SW 1271 (cell line): ENCODE results near the gene C5orf58.

Source experiments
- DNase-seq, 2 experiments: peaks; one replicate each; lab custom pipeline; 2025; lab: John Stamatoyannopoulos, UW

Gene C5orf58

DNA sequence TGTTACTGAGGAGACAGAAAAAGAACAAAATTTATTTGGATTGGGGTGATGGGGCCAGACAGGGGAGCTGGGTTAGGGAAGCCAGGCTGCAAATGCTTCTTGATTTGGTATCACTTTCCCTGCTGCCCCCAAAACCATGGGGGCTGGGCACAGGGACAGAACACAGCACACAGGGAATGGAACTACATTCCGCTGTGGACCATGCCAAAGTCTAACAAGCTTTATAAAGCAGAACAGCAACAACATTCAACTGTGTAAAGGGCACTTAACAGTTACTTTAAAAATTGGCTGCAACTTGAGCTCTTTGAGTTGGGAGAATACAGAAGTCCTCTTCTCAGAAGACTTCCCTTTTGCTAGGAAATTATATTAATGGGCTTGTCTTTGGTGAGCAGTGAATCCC, 23.8 kb downstream of the C5orf58 start:
- no peak for DNase-seq

DNA sequence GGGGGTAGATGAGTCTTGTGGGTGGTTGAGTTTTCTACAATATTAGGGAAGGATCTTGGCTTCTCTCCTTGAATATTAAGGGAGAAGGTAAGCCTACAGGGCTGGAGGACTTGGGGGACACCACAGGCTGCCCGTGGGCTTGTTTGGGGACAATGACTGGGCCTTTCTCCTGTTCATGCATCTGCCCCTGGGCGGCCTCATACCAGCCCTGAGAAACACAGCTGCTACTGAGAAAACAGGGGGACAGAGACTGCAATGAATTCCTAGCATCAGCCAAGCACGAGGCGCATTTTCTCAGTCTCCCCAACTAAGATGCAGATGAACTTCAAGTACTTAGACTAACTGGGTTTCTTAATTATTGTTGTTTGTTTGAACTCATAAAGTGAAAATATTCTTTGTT, 24.6 kb downstream of the C5orf58 start:
- DNase-seq = no peak

DNA sequence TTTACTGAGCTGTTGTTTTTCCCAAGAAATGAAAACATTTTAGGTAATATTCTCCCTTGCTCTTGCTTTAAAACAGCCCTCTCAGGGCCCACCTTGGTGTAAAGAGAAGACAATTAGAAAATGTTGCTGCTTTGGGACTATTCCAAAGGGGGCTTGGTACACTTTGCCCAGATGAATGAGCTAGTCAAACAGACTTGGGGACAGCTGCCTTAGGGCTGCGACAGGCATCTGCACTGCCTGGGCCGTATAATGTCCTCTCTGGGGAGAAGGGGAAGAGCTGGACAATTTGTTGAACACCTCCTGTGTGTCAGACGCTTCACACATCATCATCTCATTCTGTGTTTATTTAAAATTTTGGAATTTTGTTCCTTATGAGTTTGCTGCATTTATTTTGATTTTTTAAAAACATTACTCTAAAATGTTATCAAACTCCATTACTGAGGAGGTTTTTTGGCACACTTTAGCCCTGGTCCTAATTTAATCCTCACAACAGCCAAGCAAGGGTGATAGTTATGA, 28.8 kb downstream of the C5orf58 start:
- no peak for DNase-seq

DNA sequence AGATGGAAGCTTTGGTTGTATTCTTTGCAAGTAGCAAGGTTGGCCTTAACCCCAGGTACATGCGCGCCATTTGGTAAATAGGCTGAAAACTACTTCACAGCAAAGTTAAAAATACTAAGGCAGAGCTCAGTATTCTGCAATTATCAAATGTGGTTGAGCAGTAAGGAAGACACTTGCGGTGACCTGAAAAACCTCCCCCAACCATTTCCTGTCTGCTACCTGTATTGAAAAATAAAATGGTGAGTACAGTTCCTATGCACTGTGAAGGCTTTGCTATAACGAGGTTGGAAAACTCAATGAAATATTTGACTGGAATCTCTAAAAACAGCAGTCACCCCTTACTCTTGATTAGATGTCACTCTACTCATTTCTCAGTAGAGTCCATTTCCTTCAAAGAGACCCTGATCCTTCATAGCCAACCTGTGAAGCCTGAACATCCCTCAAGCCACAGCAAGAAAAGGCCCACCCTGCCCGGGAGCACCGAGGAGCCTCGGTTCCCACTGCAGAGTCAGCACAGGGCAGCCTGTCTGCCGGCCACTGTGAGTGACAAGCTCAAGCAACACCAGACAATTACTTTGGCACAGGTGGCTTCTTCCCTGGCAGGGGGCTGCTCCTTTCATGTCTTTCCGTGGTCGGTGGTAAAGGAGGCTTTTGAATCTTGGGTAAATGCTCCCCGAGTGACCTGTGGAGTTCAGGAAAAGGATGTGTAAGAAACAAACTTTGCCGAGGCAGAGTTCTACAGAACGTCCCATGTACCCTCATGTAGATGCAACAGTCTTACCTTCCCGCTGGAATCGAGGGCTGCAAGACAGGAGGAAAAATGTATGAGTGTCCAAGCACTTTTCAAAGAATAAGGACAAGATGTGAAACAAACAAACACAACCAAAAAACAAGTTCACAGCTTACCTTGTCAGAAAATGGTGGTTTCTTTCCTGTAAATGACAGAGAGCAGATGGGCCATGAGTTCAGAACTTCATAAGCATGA, 29.6 kb downstream of the C5orf58 start:
- DNase-seq = no peak

DNA sequence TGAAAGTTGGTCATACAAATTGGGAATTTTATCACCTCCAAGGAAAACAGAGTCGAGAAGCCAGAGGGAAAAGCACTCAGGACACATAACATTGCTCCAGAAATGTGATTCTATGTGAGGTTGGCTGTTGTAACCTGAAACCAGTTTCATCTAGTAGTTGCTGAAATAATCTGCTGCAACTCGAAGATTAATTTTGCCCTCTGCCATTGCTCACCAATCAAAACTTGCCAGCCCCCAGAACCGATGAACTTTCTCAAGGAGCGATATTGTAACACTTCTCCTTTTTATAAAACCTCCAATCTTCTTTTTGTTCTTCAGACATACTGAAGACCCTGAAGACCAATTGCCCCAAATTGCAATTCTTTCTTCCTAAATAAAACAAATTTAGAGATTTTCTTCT, 31.1 kb downstream of the C5orf58 start:
- no peak for DNase-seq

DNA sequence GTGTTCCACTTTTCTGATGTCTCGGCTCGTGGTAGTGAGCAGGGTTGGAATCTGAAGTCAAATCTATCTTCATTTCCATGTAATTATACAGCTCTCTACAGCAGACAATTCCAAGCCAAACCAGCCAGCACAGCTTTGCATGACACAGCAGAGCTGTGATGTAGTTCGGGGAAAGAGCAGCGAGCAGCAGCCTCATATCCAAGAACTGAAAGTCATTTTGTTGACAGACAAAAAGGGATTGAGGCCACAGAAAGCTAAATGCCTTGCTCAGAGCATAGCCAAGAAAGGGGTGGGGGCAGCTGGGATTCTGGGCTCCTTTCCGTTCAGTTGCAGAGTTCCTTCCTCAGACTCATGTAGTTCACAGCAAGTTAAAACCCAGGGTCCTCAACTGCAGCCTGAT, 32.7 kb downstream of the C5orf58 start:
- no peak for DNase-seq

DNA sequence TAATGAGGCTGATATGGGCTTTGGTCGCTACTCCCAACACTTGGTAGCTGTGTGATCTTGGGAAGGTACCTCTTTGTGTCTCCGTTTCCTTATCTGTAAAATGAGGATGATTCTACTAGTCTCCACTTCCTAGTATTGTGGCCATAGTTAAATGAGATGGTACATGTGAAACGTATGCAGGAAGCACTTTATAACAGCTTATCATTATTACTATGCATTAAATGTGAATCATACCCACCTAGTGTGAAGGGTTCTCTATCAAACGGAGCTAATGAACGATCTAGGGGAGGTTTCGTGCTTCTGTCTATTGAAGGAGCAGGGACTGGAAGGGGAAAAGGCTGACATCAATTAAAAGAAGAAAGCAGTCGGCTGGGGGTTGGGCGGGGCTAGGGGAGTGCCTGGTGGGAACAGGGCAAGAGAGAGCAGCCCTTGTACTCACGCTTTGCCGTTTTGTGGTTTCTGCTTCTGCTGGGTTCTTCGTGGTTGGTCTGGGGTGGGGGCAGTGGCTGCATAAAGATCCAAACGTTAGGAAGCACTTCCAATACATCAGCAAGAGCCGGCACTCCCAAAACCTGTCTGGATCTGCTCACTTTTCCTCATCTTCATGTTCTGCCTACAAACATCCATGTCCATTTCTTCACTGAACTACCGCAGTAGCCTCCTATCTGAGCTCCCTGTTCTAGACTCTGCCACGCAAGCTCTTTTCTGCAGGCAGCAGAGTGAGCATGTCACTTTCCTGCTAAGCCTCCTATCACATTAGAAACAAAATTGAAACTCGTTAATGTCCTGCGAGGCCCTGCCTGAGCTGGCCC, 34.0 kb downstream of the C5orf58 start:
- no peak for DNase-seq

DNA sequence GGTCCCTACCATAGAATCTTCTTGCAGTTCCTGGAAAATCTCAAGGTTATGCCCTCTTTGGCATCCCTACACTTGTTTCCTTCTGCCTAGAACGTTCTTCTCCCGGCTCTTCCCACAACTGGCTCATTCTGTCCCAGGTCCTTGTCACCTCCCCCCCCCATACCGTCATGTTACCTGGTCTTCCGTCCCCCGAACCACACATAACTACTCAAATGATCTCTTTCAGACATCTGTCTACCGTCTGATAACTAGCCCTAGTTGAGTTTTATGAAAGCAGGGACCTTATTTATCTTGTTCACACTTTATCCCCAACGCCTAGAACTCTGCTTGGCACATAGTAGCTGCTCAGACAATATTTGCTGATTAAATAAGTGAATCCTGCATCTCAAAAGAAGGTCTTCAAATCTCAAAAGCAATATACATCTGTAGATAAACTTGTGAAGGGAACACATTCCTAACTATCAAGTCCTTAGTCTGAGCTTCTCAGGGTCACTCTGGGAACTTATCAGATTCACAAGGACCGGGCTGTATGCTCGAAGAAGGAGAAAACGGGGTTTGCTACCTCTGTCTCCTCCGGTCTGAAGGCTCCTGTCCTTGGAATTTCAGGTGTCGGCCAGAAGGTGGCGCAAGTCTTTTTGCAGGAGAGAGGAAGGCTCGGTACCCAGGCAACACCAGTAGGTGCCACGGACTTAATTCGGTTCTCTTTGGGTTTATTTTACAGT, 34.8 kb downstream of the C5orf58 start:
- DNase-seq = peak; percentile 54 to 71

DNA sequence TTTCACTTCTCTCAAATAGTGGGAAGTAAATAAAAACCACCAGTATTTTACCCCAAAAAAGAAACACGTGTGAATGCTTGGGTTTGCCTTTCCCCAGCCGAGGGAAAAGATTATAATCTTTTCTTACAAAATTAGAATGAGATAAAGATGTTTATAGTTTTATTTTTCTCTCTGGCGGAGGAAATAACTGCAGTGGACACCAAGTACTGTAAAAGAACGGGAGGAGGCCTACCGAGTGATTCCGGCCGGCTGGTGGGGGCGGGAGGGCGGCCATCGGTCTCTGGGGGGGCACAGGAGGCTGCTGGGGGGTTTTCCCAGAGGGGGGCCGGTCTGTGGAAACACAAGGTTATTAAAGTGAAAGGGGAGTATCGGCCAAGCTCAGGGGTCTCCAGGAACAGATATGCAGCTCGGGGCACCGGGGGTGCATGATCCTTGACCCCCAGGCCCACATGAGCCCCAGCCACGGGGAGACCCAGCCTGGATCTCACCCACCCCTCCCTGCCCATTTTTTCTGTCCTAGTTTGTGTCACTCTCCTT, 35.4 kb downstream of the C5orf58 start:
- no peak for DNase-seq

DNA sequence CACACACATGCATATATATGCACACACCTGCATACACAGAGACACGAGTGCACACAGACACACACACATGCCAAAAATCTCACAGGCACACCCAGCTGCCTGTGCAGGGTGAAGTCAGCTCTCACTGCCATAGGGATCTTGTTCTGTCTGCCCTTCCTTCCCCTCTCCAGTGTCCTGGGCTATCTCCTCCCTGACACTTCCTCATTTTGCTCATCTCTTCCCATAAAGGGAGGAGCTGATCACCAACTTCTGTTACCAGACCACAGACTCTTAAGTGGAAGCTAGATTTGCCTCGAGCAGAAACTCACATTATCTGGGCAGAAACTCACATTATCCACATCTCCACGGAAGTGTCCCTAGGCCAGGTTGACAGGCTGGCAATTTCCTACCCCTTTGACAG, 36.1 kb downstream of the C5orf58 start:
- no peak for DNase-seq

DNA sequence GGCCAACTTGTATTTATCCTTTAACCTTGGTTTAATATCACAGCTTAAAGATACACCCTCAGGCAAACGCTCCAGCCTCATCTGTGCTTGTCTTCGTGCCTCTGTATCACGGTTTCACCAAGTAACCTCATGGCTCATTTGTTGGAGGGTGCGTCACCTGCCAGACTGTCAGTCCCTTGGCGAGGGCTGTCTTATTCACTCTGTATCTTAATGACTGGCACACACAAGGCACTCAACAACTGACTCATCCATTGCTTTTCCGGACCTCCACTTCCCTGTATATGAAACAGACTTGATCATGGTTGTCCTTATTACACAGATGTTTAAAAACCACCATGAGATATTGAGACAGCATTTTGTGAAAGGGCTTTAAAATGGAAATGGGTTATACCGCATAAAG, 36.8 kb downstream of the C5orf58 start:
- DNase-seq = no peak

DNA sequence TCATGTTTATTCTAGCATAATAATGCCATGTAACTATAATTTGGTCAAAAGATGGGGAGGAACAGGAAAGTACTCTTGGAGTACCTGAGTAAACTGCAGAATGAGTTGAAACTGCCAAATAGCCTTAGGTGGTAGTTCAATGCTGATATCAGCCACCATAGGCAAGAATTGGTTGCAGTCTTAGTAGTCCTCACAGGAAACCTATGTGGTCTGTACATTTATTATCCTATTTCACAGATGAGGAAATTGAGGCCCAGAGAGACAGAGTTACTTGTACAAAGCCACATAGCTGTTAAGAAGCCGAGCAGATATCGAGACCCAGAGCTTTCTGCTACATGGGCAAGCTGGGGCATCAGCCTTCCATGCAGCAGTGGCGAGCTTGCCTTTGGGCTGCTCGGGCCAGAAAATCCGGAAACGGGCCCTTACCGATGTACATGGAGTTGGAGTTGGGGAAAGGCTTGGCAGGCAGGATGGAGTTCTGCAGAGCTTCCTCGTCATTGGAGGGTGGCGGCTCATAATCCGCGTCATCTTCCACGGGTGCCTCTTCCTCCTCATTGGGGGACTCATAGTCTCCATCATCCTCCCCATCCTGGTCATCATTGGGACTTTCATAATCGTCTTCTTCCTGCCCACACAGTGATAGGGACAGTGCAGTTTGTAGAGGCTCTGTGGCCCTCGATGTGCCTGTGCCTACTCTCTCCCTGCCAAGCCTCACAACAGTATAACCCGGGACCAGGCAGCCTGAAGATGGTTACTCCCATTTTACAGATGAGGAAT, 37.7 kb downstream of the C5orf58 start:
- no peak for DNase-seq

DNA sequence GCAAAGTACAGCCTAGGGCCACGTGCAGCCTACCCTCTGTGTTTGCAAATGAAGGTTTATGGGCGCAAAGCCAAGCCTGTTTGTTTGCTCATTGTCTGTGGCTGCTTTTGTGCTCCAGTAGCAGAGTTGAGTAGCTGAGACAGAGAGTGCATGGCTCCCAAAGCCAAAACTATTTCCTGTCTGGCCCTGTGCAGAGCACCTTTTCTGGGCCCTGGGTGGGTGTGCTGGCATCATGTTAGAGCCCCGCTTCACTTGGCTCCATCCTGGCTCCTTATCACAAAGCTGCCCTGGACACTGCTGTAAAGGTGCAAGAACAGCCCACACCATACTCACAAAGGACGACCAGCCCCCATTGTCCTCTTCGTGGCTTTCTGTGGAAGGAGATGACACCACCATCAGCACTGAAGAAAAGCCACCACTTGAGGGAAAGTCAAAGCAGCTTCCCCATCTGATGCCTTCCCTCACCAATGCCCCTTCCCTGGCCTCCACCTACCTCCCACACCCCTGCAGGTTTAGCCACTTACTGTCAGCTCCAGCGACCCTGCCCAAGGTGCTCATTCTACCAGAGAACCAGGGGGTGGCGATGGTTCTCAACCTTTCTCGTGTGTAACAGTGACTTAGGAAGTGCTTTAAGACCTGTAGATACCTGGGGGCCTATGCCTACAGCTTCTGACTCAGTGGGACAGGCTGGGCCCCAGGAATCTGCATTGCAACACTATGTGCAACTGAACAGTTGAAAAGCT, 41.4 kb downstream of the C5orf58 start:
- no peak for DNase-seq

DNA sequence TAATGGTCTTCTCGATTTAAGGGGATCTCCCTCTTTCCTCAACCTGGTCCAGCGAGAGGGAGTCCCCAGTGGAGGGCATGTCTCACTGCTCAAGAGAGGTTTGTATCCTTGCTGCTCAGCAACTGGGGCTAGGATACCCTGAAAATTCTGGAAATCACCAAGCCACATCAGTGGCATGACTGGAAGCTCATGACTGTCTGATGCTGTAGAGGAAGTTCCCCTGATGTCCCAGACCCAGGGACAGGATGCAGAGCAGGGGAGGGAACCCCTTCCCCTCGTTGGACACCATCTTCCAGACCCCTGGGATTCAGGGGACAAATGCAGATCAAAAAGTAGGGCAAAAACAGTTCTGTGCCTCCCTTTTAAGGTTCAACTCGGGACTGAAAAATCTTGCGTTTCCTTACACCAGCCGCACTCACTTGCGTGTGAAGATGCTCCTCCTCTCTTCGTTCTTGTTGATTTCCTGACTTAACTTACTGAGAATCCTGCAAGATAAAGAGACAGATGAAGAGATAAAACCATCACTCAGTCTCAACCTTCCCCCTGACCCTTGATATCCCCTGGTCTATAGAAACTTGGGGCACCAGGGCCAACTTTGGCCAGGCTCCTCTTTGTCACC, 42.7 kb downstream of the C5orf58 start:
- no peak for DNase-seq

DNA sequence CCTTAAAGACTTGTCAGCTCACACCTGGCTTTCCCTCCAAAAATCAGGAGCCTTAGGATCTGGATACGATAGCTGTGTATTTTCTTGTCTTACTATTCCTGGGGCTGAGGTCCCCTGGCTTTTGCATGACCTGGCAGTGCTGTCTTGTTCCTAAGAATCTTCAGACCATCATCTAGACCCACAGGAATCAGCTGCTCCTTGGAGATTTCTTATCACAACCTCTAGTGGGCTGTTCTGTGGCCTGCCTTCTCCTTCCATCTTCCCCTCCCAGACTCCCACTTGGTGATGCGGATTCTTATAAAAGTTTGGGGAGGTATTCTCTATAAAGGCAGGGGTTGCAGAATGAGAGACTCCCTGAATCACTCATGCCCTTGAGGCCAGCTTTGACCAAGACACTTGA, 43.4 kb downstream of the C5orf58 start:
- no peak for DNase-seq

DNA sequence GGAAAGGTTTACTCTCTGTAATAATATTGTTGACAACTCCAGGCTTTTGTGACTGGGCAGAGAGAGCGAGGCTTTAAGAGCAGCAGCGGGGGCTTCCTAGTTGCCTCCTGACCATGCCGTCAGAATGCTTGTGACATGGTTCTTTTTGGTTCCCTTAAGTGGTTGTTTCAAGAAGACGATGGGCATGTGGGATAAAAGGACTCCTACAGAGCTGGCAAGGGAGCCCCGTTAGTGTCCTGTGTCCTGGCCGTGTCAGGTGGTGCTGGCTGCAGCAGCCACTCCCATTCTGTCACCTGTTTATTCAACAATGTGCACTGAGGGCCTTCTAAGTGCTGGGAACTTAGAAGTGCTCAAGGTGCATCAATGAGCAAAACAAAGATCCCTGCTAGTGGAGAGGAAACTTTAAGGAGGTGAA, 45.1 kb downstream of the C5orf58 start:
- DNase-seq = no peak

DNA sequence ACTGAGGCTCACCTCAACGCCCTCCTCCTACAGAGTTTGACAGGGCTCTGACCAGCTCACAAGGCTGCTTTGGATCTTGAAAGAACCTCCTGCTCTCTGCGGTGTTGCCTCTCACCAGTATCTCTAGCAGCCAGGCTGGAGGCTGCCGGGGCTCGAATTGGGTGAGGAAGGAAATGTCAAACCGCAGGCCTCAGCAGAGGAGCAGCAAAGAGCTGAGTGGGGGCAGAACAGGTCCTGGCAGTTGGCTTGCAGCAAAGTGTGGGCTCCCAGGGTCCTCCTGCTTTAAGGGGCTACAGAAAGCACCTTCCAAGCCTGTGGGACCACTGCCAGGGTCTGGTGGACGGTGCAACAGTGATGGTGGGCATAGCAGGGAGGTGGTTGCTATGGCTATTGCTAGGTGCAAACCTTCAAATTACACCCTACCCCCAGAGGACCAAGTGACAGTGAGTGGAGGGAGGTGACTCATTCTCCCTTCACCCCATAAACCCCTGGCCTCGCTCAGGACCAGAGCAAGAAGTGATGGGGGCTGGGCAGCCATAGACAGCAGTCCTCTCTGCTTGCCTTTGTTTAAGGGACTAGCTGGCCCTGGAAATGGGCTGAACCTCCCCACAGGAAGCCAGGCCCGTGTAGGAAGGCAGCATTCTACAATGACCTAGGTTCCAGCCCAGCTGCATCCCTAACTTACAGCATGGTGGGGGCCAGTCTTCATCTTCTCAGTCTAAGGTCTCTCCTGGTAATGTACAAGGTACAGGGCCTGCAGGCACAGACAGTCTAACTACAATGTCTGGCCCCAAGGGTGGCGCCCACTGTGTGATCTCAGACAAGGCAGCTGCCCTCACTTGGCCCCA, 46.0 kb downstream of the C5orf58 start:
- DNase-seq = no peak

DNA sequence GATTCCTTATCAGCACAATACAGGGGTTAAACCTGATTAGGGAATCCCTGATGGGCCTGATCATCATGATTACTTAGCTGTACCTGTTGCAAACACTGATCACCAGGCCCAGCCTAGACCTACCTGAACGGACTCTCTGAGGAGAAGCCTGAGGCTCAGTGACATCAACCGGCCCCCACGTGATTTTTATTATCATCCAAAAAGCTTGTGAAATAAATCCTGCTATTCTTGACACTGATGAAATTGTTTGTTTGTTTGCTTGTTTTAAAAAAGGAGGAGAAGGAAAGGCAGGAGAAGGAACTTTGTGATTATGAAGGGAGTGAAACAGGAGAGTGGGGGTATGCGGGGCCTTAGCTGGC, 46.7 kb downstream of the C5orf58 start:
- no peak for DNase-seq

DNA sequence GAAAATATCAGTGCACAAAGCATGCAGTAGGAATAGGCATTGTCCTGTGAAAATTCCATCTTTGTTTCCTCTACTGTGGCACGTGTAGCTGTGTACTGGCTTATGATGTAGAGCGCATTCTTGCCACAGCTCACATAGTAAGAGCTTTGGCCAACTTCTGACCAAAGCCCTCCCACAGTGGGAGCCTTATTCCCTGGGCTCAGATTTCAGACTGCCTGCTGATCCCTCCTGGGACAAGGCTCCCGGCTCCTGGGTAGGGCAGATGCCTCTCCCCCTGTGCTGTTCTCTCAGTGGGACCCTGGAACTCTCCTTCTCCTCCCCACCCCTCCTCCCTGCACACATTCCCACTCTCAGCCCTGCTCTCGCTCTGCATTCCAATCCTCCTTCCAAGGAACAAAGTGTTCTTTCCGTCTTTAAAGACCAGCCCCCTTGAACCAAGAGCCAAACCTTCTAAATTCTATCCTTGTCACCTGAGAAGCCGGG, 47.3 kb downstream of the C5orf58 start:
- no peak for DNase-seq
